HG03342 (cell line): Measurements from ENCODE around the gene SCAANT1.

Source experiments
- ATAC-seq: cut with Tn5 transposase; IDR thresholded peaks from one replicate; pipeline ENCODE4 v1.9.1; 2021; ENCODE audit warnings: mild to moderate bottlenecking, moderate library complexity; ENCODE audit not compliant: unreplicated experiment

Gene SCAANT1

GRCh38 chr3:63864008-63864964 is 47.9 kb downstream of the SCAANT1 start:
- ATAC-seq = peak; percentile 50

- peak; percentile 68 for ATAC-seq
These were observed 48.8 kb downstream of the SCAANT1 start, which contains the start of the genes ATXN7 and THOC7 for GRCh38 chr3:63863150-63864007. Gene ATXN7 (plus strand): TSS chr3:63863867. CDS start chr3:63912599, 48,732 bp downstream. Gene THOC7 (minus strand): TSS chr3:63863805. CDS start chr3:63863790, 15 bp downstream.

GRCh38 chr3:63862804-63863149 is 49.4 kb downstream of the SCAANT1 start:
- no peak for ATAC-seq
